Activated T-helper 1 cell treated with anti-CD3 and anti-CD28 coated beads, Interleukin-2, amount 50 U/mL, for 16 hours (primary cell): ENCODE results near the gene CIT.

Experiments used
- DNase-seq, 2 donors: peaks; one replicate each; pipeline ENCODE4 v3.0.0-alpha.2; 2020; ENCODE audit warnings: low read depth in 1 of 2, low spot score in 1 of 2

CIT gene

DNA sequence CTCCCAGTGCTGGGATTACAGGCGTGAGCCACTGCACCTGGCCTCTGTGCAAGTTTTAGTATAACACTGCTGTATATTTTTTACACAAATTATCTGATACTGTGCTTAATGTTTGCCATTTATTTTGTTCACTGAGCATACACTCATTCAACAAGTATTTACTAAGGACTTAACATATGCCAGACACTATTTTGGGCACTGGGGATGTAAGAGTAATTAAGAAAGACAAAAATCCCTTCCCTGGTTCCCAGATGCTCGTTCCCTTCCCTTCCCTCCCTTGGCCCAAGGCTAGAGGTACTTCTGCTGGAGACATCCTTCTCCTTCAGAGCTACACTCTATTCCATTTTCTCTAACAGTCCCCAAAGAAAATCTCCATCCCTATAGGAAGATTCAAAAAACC lies 12.5 kb downstream of the CIT start:
- DNase-seq, result no peak

DNA sequence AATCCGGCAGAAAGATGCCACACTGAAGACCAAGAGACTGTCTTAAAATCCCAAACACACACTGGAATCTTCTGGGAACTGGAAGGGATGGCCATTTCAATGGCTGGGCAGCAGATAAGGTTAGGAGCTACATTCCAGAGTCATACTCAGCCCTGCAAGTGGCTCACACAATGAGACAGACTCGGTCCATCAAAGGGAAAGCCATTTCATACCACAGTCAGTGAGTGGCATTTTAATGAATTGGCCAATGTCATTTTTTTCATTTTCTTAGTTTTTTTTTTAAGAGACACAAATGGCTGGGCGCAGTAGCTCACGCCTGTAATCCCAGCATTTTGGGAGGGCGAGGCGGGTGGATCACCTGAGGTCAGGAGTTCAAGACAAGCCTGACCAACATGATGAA lies 17.9 kb downstream of the CIT start:
- DNase-seq, result no peak

DNA sequence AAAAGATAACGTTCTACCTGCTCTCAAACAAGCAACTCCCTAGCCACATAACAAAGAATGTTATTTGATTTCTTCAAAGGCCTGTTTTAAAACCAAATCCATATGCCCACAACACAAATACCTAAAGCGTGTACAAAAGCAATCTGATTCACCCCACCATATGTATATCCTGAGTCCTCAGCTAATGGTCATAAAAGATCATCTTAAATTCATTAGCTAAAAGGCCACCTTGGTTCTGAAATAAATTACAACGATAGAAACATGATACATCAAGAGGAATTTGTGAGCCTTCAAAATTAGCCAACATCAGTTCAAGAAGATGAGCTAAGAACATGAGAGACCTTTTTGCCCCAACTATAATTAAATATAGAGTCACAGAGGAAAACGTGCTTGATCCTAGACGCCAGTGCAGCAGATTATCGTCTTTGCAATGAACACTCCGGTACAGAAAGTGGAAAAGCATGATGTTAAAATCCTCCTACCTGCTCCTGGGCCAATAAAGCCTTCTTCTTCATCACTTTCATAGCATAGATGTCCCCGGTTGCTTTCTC lies 20.0 kb downstream of the CIT start:
- DNase-seq, result no peak

DNA sequence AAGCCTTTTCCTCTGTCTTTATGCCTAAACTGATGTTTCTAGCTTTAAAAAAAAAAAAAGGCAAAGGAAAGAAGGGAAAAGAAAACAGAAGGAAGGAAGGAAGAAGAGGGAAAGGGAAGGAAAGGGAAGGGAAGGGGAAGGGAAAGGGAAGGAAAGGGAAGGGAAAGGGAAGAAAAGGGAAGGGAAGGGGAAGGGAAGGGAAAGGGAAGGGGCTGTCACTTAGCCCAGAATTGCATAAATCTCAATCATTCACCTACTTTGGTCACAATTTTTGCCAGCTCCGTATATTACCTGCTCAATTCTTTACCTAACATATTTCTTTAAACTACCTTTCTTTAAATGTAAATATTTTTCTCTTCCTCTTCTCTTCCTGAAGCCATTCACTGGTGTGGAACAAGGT lies 26.8 kb downstream of the CIT start:
- DNase-seq, result no peak

DNA sequence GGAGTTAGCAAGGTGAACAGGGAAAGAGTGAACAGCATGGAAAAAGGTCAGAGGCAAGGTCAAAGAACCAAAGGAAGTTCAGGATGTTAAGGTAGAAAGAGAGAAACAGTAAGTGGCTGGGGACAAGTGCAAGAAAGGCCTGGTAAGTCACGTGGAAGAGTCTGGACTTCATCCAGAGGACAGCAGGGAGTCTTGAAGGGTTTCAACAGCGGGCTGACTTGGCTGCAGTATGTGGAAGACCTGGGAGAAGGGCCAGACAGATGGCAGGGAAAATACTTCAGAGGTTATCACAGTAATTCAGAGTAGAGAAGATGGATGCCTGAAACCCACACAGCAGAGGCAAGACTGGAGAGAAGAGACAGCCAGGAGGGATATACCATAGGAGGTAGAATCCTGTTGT lies 34.0 kb downstream of the CIT start:
- DNase-seq, result no peak

DNA sequence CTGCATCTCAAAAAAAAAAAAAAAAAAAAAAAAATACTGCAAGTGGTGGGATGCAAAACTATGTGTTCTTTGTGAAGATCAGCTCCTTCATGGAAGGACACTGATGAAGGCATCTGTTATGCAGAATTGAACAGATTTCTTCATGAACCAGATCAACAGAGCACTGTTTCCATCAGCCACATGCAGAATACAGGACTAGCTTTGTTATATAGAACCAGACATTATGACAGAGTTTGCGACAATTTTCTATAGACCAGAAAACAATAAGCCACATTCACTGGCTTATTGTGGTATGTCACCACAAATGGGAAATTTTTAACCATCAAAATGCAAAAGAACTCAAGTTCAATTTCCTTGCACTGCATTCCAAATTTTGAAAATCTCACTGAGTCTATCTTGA lies 34.7 kb downstream of the CIT start:
- no peak for DNase-seq

DNA sequence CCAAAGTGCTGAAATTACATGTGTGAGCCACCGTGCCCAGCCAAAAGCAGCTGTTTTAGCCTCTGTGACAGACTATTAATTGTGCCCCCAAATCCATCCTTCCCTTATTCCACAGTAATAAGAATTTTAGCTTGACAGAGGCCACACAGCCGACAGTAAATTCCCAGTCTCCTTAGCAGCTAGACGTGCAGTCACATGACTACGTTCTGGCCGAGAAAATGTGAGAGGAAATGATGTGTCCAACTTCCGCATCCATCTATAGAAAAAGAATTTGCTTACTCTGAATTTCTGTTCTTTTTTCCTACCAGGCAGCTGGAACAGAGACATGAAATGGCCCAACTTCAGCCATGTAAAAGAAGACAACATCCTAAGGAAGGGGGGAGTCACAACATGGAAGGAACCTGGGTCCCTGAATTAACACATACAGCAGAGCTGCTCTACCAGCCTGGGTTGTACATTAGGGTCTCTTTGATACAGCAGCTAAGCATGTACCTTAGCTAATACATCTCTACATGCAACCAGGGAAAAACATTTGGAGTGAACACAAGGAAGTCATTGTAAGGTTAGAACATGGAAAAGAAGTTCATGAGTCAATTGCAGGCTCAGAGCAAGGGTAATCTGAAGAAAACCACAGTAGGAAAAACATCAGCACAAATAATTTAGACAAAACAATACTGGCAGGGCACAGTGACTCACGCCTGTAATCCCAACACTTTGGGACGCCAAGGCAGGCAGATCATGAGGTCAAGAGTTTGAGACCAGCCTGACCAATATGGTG lies 35.5 kb downstream of the CIT start:
- DNase-seq, result no peak

DNA sequence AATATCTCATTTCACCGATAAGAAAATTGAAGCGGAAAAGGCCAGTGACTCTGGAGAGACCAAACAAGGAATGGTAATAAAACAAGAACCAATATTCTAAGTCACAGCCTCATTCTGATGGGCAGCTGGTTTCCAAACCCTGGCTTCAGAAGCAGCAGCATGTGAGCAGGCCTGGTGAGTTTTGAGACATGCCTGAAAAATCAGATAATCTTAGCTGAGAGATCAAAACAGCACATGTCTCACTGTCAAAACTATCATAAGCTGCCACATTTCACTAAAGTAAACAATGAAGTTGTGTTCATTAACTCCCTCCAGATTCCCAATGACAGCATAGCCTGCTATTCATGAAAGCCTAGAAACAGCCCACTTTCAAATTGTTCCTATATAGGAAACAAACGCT lies 36.5 kb downstream of the CIT start:
- no peak for DNase-seq

DNA sequence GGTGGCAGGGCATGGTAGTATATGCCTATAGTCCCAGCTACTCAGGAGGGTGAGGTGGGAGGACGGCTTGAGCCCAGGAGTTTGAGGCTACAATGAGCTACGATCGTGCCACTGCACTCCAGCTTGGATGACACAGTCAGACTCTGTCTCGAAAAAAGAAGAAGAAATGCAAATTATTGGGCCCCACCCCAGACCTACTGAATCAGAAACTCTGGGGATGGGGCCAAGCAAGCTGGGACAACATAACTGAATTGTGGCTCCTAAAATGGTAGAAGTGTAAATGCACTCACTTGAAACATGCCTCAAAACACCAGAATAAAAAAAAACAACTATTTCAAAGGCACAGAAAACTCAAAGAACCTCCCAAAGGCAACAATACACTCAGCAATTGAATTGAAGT lies 37.0 kb downstream of the CIT start:
- no peak for DNase-seq

DNA sequence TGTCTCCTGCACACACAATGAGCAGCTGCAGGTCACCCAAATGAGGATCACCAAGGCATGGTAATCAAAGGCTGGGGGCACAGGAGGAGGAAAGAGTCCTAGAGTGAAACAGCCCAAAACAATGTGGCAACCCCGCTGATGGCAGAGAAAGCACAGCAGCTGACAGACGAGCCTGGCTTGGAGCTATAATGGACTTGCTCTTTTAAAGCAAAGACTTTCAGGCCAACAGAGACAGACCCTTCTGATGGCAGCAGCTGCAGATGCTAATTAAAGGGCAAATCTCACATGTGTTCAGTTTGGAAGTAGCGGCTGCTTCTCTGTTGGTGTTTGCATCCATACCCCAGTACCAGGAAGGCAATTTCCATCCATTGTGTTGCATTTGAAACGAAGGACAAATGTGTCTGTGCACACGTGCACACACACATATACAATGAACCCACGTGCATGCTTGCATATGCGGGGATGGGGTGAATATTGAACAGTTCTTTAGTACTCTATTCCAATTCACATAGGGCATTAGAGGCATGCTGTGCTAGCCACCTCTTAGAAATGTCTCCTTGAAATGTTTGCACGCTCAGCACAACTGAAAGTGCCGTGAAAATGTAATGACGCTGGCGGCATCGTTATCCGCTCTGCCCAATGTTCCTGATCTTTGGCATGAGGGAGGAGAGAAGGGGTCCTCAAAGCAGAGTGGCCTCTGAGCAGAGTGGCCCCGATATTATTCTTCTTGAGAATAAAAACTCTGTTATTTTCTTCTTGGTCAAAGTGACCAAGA lies 38.1 kb downstream of the CIT start:
- DNase-seq, result no peak

DNA sequence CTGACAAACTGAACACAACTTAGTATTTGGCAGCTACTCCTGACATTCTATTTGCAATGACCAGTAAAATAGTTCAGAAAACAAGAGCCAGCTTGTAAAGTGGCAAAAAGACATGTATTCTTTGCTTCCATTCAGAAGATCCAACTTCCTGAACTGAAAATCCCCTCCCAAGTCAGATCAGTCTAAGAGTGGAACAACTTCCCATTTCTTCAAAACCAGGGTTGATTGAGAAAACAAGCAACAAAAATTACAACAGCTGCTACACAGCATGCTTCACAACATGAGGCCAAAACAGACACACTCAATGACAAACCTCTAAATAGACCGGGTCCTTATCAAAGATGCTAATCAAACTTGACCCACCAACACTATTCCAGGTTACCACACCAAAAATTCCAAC lies 40.3 kb downstream of the CIT start:
- DNase-seq, result no peak

DNA sequence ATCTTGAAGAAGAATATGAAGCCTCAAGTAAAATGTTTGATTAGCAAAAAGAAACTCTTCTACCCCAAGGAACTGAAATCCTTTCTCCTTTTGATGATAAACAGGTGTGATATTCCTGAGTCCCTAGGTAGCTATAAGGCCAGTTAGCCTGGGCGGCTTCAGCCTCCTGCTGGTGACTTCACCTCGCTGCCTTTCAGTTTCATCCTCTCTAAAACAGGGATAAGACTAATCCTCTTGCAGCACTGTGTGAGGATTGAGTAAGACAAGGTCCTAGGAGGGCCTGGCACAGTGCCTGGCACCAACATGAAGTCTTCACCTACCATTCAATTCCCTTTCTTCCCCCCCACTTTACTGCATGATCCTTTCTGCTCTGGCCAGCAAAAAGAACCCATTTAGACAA lies 42.1 kb downstream of the CIT start:
- no peak for DNase-seq

DNA sequence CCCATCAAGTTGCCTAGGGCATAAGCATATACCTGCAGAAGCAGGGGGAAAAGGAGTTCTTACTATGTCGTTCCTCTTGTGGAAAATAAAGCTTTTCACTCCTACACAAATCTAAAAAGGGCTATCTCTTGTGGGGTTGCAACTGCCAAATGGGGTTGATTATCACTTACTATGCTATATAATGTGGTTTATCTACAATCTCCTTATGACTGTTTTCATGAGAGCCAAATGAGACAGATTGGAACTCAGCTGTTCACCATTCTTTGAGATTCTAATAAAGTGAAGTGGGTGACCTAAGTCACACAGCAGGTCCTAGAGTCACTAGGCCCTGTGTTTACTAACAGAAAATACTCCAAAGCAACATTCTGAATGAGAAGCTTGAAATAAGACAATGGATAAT lies 47.7 kb downstream of the CIT start:
- no peak for DNase-seq

DNA sequence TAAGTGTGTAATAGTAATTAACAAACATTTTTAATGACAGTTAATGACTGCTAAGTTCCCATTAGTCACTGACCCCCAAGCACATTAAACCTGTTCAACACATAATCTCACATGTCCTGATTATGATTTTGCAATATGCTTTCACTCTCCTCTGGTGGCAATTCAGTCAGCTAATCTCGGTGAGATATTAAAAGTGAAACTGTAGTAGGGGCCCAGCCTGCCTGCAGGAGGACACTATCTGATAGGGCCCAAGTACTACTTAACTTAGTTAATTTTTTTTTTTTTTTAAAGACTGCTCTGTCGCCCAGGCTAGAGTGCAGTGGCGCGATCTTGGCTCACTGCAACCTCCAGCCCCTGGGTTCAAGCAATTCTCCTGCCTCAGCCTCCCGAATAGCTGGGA lies 48.8 kb downstream of the CIT start:
- DNase-seq, result no peak

DNA sequence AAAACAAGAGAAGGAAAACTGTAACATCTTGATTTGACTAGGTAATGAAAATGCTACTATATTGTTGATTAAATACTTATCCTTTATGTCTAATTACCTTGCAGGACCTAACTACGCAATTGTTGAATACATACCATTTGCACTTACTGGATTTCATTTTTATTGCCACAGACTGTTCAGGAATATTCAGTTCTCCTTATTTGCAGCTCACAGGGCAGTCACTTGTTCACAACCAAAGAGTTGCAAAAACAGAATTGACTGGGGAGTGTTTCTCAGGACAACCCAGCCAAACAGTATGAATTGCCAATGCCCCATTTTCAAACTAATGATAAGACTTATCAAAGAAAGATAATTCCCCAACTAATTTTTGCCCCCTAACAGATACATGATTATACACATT lies 49.4 kb downstream of the CIT start:
- DNase-seq, result no peak

DNA sequence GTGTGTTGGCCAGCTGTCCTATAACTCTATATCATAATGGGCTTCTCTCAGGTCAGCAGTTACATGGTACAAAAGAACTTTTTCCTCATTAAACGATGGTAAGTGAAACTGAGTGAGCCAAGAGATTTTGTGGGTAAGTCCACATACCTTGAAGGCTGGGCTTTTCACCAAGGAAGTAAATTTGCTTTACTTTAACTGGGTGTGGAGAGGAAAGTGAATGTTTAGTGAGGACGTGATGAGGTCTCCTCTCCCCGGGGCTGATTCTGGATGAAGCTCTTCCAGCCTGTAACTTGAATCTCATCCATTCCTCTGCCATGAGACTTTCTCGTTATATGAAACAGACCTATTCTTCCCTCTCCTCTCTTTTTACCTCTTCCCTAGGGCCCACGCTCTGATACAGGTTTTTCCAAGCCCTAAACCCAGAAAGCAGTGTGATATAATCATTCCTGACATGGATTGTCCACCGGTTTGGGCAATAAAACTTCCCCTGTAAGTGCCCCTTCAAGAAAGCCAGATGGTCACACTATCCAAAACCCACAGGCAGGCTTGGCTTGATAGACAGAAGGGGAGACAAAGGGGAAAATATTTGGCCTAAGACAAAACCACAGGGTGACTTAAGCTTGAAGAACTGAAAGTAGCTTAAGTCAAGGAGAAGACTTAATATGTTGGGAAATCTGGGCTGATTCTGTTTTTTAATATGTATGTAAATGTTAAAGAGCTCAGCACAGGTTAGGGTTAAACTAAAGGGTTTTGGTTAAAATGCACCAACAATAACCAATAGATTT lies 50.3 kb downstream of the CIT start:
- no peak for DNase-seq

DNA sequence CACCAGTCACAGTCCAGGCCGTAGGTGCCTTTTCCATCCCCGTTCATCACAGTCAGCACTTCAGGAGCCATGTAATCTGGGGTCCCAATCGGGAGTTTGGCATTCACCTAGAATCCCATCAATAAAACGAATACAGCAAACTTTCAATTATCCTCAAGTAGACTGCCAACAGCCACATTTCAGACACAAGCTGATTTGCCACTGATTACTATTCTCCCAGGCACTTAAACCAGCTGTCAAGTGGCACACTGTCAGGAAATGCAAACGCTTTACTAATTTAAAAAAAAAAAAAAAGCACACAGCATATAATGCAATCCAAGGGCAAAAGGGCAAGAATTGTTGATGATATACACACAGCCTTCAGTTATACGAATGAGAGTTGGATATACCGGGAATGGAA lies 51.9 kb downstream of the CIT start:
- DNase-seq, result no peak

DNA sequence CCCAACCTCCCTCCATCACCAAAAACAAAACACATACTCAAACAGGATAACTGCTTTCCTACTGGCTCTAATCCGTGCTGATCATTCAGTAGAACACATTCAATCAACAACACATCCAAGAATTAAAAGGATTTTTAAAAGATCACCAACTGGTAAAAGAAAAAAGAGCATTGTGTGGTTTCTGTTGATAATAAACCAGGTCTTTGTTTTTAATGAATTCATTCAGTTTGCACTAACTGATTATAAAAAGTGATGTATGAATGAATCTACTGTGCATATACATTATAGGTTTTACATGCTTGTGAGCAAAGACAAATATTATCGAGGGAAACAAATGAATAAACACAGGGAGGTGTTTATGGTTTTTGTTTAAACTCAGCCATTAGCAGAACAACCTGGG lies 55.1 kb downstream of the CIT start:
- DNase-seq, result no peak

DNA sequence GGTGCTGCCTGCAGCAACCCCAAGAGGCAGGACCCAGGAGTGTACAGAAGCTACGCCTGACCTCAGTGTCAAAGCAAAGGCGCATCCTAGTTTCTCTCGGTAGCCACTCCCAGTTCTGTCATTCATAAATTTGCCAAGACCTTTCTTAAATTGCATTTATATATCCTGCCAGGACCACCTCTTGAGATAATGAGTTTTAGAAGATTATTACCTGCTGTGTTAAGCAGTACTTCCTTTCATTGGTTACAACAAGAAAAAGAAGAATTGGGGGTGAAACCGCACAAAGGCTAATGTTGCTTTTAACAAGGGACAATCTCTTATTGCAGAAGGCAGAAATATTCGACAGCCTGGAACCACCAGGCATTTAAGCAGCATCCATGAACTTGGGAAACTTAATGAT lies 57.8 kb downstream of the CIT start:
- DNase-seq, result no peak

DNA sequence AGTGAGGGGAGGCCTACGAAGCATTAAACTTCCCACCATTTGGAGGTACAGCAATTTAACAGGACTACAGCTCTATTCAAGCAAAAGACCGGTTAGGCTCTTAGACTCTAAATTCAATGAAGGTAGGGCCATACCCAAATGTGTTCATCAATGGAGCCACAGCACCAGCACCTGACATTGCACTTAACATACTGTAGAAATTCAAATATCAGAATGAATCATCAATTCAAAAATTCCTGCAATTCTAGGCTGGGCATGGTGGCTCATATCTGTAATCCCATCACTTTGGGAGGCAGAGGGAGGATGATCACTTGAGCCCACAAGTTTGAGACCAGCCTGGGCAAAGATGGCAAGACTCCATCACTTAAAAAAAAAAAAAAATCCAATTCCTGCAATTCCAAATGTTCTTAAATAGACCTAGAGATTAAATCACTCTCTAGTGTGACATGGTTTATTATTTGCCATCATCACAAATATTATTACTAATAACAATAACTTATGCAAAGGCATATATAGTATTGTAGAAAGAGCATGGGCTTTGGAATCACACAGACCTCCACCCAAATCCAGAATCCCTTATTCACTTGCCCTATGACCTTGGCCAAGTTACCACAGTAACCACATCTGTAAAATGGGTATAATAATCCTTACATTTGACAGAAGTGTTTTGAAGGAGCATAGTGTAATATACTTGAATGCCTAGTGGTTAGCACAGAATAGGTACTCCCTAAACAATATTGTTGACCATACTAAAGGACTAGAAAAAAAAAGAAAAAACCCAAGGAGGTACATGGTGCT lies 59.4 kb downstream of the CIT start:
- no peak for DNase-seq

DNA sequence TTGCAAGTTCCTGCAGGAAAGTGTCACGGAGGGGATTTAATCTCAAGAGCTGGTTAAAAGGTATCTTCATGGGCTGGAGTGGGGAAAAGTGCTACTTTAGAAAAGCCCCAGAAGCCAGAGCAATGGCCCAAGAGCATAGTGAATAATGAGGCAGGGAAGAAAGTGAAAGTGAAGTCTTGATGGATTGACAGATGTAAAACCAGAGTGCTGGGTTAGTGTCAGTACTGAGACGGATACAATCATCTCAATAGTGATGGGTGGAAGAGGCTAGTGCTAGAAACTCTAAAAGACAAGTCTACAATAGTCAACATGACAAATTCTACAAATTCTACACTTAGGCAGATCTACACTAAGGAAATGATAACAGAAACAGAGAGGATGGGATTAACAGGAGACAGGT lies 68.1 kb downstream of the CIT start:
- no peak for DNase-seq
